ENCODE results near the gene LRWD1. TPM values are rescaled to one million over a fixed set of nuclear protein-coding genes. Genes with fewer than 3 reads are reported as not detected.
"Not testable (repeated sequence)": the region's sequence is repeated elsewhere in the genome, so short reads cannot be mapped to it uniquely, and the experiment has no call there.

Gene LRWD1
- total and polyA plus RNA-seq, 8 donors: 12.9 to 22.2 (median 16.3) TPM

- Histone ChIP-seq H3K4me3 (peak within 1 kb of the TSS; percentile 32 to 35), H3K36me3 (peaks cover 0 to 10% of the 10 kb centered on the region in 2 donors)
- peak; percentile 94 for ATAC-seq
- peak; percentile 37 to 45 for TF ChIP-seq CTCF (IDR thresholded peaks at IDR 0.05)
- intact Hi-C loops (cut with DNase I); H3K9me3 ChIP-seq; H3K27ac ChIP-seq; H3K27me3 ChIP-seq; H3K4me1 ChIP-seq: not testable (repeated sequence)
- DNase-seq: peak; percentile 81 to 94 (median 90)
Measured at GRCh38 chr7:102478314-102479208, 13.8 kb downstream of the LRWD1 start, which contains the start of gene POLR2J. TSS of gene POLR2J (minus strand) at chr7:102478922. CDS start at chr7:102478860, 62 bp downstream.

GRCh38 chr7:102479209-102479584, 14.4 kb downstream of the LRWD1 start:
- DNase-seq; H3K27me3 ChIP-seq; H3K36me3 ChIP-seq; H3K27ac ChIP-seq; H3K4me1 ChIP-seq; intact Hi-C loops (cut with DNase I); H3K9me3 ChIP-seq: not testable (repeated sequence)
- peak overlapping the region in 1 of 2 donors; percentile 35 for H3K4me3 ChIP-seq
- ATAC-seq: peak; percentile 6

- DNase-seq: peak in 2 of 4 donors; percentile 34 to 69
- H3K27me3 ChIP-seq; H3K9me3 ChIP-seq; H3K36me3 ChIP-seq; H3K4me3 ChIP-seq; ATAC-seq; H3K4me1 ChIP-seq; intact Hi-C loops (cut with DNase I); H3K27ac ChIP-seq: not testable (repeated sequence)
- TF ChIP-seq CTCF (IDR thresholded peaks at IDR 0.05): peak in 1 of 2 donors; percentile 13
Measured at GRCh38 chr7:102479982-102480637, 15.3 kb downstream of the LRWD1 start.

- intact Hi-C loops (cut with DNase I); H3K9me3 ChIP-seq; H3K4me1 ChIP-seq; H3K27ac ChIP-seq; H3K36me3 ChIP-seq; H3K4me3 ChIP-seq; ATAC-seq; H3K27me3 ChIP-seq: not testable (repeated sequence)
- DNase-seq: peak in 2 of 4 donors; percentile 10 to 17
Measured at GRCh38 chr7:102481962-102482361, 17.2 kb downstream of the LRWD1 start.

GRCh38 chr7:102484317-102484716, 19.5 kb downstream of the LRWD1 start:
- DNase-seq; H3K36me3 ChIP-seq; H3K4me1 ChIP-seq; ATAC-seq; H3K27me3 ChIP-seq; H3K27ac ChIP-seq; H3K4me3 ChIP-seq; intact Hi-C loops (cut with DNase I); H3K9me3 ChIP-seq: not testable (repeated sequence)

GRCh38 chr7:102490529-102491075, 25.8 kb downstream of the LRWD1 start:
- H3K4me3 ChIP-seq; H3K4me1 ChIP-seq; H3K9me3 ChIP-seq; H3K27ac ChIP-seq; H3K36me3 ChIP-seq; H3K27me3 ChIP-seq; intact Hi-C loops (cut with DNase I): not testable (repeated sequence)
- ATAC-seq: peak; percentile 75
- peak in 2 of 4 donors; percentile 36 to 93 for DNase-seq

GRCh38 chr7:102493220-102493935, 28.6 kb downstream of the LRWD1 start:
- H3K4me3 ChIP-seq; H3K9me3 ChIP-seq; H3K4me1 ChIP-seq; intact Hi-C loops (cut with DNase I); H3K36me3 ChIP-seq; H3K27ac ChIP-seq; H3K27me3 ChIP-seq: not testable (repeated sequence)
- peak; percentile 83 for ATAC-seq
- DNase-seq: peak in 1 of 4 donors; percentile 33

GRCh38 chr7:102494026-102494425, 29.2 kb downstream of the LRWD1 start:
- ATAC-seq; H3K4me3 ChIP-seq; intact Hi-C loops (cut with DNase I); H3K27me3 ChIP-seq; H3K27ac ChIP-seq; H3K4me1 ChIP-seq; H3K36me3 ChIP-seq; H3K9me3 ChIP-seq: not testable (repeated sequence)
- peak in 1 of 4 donors; percentile 39 for DNase-seq

GRCh38 chr7:102494473-102495149, 29.8 kb downstream of the LRWD1 start:
- peak; percentile 48 for ATAC-seq
- H3K36me3 ChIP-seq; H3K4me3 ChIP-seq; H3K4me1 ChIP-seq; H3K9me3 ChIP-seq; H3K27ac ChIP-seq; H3K27me3 ChIP-seq; DNase-seq; intact Hi-C loops (cut with DNase I): not testable (repeated sequence)

GRCh38 chr7:102496861-102497260, 32.1 kb downstream of the LRWD1 start:
- not testable (repeated sequence) for H3K4me1 ChIP-seq

More at GRCh38 chr7:102496861-102497260, 32.1 kb downstream of the LRWD1 start:
- peak in 2 of 4 donors; percentile 24 to 27 for DNase-seq
- intact Hi-C loops (cut with DNase I); ATAC-seq; H3K27ac ChIP-seq; H3K4me3 ChIP-seq; H3K36me3 ChIP-seq; H3K27me3 ChIP-seq; H3K9me3 ChIP-seq: not testable (repeated sequence)
